Nucleus accumbens (tissue), 56 donors: Measurements from ENCODE around the gene MICAL1.
"Not testable (repeated sequence)": the region's sequence is repeated elsewhere in the genome, so short reads cannot be mapped to it uniquely, and the experiment has no call there.

Experiments used
- DNase-seq, 56 donors: peaks; one replicate each; lab custom pipeline; 2025; lab: John Stamatoyannopoulos, UW

The MICAL1 gene

DNA sequence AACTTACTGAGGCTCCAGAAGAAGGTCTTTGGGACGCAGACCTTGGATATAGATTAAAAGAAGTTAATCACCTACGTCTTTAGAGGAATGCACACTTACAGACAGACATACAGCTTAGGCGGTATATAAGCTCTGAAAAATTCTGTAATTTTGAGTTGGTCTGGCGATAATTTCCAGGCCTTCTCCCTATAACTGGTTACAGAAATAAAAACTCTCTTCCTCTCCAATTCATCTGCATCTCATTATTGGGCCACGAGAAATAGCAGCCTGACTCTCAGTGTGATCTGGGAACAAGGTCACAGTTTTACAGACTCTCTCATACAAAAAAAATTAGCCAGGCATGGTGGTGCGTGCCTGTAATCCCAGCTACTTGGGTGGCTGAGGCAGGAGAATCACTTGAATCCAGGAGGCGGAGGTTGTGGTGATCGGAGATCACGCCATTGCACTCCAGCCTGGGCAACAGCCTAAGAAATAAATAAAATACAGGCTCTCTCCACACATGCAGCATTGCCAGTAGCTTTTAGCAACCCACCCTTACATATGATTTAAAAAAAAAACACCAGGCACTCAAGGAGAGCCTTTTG is 22.7 kb upstream of the MICAL1 start:
- no peak for DNase-seq

DNA sequence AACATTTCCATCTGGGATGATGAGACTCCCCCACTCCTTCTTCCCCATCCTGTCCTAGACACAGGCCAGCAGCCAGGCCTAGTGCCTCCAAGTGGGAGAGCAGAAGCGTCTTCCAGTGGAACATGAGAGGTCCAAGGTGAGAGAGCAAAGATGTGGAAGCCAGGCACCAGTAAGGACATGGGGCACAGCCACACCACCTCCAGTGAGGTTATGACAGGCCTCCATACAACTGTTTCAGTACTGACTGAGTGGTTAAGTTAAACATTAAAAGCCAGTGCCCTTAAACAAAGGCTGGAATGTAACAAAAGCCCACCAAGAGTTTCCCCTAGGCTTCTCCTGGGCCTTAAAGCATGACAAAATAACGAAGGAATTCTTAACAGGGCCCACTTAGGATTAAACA is 22.2 kb upstream of the MICAL1 start:
- DNase-seq: no peak

DNA sequence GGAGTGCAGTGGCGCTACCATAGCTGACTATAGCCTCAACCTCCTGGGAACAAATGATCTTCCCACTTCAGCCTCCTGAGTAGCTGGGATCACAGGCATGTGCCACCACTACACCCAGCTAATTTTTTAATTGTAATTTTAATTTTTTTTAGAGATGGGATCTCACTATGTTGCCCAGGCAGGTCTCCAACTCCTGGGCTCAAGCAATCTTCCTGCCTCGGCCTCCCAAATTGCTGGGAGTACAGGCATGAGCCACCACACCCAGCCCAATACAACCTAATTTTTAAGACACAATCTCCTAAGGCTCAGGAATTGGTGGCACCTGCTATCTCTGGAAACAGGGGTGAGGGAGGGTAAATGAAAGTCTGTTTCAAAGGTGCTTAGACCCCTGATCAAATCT is 21.6 kb upstream of the MICAL1 start:
- DNase-seq: no peak

DNA sequence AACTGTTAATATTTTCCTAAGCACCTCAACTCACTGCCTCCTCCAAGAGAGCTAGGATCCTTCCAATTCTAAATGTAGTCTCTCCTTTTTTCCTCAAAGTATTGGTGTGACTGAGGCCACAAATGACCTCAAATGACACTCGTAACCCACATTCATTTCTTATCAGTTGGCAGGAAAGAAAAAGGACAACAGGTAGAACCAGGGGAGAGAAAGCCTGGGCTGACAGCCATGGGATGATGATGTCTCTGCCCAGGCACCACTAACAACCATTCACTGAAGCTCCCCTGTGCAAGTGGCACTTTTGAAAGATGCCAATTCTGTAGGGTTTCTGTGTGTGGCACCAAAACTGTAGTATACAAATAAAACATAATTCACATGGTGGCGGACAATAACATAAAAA is 20.1 kb upstream of the MICAL1 start:
- DNase-seq: no peak

DNA sequence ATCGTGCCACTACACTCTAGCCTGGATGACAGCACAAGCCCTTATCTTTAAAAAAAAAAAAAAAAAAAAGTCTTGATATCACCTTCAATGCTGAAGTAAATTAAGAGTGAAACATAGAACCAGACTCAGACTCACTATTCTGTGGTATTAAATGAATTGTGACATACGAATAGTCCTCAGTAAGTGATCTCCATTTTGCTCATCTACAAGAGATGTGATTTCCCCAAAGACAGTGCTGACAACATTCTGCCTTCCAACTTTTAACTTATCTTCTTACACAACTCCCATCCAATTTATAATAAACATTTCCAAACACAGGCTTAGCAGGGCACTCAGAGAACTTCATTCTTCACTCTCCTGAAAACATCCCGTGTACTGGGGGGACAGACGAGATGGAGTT is 19.4 kb upstream of the MICAL1 start:
- DNase-seq: no peak

DNA sequence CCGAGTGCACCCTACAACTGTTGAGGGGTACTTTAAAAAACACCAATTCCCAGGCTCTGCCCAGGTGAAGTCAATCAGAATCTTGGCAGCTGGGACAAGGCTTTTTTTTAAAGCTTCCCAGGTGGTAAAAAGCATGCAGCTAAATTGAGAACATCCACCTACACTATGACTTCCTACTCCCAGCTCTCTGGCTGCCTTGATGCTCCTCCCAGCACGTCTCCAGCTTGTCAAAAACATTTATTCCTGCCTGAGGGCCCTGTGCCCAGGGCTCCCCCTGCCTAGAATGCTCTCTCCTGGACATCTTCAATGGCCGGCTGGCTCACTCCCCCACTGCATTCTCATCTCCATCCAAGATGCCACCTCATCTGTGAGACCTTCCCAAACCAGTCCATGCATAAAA is 17.5 kb upstream of the MICAL1 start:
- peak in 20 of 56 donors; percentile 12 to 65 (median 44) for DNase-seq

DNA sequence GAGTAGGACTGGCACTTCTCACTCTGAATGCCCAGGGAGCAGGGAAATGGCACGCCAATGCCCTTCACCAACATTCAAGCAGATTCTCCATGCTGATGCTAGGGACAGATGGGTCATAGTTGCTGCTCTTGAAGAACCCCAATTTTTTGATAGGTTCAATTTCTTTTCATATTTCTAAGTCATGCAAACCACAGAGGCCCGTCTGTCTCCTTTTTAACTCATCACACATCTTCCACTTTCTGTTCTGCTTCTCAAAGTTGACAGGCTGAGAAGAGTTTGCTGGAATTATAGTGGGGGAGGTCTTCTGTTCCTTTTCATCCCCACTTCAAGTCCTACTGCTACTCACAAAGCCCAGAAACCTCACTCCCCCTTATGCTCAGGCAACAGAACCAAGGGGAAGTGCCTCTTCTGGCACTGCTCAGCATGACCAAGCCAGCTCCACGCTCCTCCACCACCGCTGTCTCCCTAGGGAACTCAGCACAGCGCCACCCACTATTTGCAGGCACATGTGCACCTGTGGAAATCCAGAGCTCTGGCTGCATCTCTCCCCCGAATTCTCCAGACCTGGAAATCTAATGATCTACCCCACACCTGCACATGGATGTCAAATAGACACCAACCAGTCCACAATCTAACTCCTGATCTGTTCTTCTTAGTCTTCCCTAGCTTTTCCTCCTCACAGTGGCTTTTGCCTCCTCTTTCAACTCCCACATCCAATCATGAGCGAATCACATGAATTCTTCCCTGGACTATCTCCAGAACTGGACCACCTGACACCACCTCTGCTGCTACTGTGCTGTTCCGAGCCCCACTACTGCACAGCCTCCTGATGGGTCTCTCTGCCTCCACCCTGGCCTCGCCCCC is 16.8 kb upstream of the MICAL1 start:
- peak in 18 of 56 donors; percentile 13 to 72 (median 42) for DNase-seq

DNA sequence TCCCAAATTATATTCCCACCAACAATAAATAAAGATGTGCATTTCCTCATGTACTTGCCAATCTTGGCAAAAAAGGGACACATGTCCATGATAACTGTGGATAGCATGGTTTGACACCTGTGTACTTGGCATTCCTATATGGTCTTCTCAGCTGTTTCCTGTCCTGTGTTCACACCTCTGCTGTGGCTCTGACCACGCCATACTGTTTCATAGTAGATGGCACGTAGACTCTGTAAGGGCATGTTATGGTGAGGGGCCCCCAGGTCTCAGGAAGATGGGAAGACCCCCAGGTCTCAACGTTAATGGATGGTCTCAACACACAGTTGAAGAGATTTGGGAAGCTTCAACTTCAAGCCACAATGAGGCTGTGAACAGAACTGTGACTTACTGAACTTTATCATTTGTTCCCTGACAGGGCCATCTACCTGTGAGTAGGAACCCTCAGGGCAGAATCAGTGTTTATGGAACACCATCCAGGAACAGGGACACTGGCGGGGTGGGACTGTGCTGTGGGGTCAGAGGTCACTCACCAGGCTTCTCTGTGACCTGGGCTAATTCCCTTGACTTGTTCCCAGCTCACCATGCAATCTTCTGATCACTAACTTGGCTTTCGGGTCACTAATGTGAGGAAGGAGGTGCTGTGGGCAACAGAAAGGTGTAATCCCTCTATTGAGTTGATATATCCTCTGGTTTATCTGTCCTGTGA is 15.7 kb upstream of the MICAL1 start:
- no peak for DNase-seq

DNA sequence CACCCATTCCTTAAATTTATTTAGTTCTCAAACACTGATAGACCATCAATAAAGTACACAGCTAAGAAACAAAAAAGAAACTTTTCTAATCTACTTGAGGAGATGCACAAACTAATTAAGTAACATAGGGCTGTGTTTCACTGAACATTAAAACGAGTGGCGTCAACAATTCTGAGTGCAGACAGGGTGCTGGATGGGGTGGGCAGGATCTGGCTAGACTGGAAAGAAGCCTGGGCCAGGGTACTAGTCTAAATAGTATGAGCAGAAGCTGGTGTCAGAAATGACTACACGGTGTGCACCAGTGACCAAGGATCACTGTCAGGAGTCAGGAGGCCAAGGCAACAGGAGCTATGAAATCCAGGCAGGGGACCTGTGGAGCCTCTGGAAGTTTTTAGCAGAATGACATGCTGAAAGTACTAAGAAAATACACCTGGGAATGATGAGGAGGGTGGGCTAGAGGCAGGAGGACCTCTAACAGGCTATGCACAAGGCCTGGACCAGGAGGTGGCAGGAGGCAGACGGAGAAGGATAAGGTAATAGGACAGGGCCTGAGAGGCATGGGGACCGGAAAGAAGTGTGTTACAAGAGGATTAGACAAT is 14.1 kb upstream of the MICAL1 start:
- no peak for DNase-seq

DNA sequence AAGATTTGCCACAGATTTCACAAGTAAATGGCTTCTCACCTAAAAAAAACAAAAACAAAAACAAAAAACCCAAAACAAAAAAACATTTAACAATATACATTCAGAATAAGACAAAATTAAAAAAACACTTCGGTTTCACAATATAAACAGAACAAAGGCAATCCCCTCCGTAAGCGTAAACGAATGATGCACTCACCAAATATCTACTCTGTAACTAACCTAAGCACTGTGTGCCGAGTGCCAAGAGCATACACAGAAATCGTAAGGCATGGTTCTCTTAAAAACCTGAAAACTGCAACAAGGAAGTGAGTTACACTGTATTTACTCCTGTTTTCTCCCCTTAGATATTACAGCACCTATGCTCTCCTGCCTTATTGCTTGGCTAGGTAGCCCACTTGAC is 12.1 kb upstream of the MICAL1 start:
- DNase-seq: no peak

DNA sequence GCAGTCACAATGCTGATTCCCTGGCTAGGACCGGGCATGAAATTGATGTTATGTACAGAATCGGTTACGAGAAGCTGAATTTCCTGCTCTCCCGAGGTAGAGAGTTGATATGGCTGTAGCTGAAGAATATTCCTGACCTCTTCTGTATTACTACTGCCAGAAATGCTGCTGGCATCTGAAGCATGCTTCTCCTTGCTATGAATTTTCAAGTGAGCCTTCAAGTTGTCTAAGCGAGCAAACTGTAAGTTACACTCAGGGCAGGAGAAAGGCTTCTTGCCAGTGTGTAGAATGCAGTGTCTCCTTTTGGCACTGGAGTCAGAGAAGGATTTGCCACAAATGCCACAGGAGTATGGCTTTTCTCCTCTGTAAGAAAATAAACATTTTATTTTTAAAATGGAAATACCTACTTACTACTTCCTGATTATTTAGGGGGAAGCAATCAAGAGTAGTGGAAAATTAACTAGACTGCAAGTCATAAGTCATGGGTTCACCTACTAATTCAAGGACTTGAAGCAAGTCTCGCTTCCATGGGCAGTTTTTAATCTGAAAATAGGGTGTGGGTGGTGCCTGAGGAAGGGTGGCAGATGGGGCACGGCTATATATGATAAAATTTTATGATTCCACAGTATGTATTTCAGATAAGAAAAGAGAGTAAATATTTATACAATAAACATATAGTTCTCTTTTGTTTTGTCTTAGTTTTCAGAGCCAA is 10.8 kb upstream of the MICAL1 start:
- no peak for DNase-seq

DNA sequence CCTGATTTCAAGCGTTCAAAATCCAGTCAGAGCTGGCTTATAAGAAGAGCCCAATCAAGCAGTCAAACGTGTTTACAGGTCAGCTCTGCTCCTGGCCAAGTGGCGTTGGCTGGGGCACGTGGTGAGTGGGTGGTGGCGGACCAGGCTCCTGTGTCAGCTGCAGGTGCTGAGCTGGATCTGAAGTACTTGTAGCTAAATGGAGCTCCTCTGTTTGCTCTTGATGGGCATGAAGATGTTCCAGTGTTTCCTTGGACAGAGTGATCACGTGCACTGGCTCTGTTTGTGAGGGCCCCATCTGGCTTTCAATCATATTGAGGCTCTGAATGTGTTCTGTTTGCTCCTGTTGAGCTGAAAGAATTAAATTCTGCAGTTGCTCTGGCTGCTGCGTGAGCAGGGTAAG is 10.2 kb upstream of the MICAL1 start:
- DNase-seq: peak in 41 of 56 donors; percentile 15 to 80 (median 47)

DNA sequence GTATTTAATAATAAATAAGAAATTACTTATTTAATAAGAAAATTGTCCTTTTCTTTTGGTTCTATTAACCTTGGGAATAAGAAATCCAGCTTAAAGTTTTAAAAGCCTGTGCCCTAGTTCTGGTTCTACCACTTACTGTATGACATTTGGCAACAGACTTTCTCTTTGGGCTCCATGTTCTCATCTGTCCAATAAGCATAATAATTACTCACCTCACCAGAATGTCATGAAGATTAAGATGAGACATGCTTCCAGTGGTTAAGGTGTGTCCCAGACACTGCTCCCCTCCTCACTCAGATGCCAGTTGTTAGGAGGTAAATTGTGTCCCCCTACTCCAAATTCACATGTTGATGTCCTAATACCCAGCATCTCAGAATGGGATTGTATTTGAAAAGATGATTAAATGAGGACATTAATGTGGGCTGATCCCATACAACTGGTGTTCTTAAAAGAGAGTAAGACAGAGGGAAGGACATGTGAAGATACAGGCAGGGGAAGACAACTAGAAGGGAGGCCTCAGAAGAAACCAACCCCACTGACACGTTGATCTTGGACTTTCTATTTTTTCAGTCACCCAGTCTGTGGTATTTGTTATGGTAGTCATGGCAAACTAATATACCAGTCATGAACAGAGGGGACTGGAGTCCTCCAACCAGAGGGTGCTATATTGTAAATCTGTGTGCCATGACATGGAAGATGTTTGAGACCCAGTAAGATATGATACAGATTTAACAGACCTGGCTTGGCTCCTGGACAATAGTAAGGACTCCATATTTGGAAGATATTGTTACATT is 6.4 kb upstream of the MICAL1 start:
- no peak for DNase-seq

DNA sequence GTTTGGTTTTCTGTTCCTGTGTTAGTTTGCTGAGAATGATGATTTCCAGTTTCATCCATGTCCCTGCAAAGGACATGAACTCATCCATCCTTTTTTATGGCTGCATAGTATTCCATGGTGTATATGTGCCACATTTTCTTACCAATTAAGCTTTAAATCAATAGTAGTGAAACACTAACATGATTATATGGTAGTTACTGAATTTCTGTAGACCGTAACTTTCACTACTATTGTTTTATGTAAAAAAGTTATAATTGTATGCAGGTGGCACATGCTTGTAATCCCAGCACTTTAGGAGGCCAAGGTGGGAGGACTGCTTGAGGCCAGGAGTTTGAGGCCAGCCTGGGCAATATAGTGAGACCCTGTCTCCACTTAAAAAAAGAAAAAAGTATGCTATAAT is 5.6 kb upstream of the MICAL1 start:
- DNase-seq: not testable (repeated sequence)

DNA sequence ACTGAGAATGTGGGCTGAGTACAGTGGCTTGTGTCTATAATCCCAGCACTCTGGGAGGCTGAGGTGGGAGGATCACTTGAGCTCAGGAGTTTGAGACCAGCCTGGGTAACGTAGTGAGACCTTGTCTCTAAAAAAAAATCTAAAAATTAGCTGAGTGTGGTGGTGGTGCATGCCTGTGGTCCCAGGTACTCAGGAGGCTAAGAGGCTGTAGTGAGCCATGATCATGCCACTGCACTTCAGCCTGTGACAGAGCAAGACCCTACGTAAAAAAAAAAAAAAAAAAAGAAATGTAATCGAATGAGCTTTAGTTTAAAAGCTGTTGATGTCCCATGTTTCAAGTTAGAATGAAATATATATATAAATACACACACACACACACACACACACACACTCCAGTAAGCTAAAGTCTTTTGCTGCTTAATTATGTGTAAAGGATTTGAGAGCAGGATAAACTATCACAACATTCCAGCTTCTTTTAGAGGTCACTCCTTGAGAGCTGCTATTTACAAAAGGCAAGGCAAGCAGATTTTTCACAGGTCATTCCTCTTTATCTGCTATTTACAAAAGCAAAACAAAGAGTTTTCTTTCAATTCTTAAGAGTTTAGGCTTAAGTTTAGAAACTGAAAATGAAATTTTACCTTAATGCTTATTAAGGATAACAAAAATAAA is 4.7 kb upstream of the MICAL1 start:
- DNase-seq: no peak

DNA sequence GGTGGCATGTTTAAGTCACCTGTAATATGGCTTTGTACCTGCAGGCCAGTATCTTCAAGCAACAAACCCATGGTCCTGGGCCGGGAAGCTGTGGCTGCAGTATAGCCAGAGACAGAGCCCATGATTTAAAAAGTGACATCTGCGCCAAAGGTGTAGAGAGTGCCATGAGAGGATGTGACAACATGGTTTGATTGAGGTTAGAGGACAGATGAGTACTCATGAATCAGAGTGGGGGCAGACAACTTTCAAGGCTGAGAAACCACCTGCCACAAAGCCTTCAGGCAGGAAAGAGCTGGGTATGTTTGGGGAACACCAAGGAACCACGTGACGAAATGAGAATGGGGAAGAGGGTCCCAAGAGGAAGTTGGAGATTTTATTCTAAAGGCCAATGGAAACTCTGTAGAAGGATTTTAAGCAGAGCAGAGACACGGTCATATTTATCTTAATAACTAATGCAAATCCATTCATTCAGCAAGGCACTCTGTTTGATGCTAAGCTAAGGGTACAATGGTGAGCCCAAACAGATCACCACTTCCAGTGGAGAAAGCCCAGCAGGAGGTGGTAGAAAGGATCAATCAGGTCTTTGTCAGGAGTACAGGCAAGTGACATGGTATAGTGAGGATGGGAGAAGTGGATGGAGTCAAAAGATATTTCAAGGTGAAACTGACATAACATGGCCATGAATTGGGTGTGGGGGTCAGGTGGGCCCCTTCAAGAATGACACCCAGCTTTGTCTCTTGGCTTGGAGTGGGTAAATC is 3.4 kb upstream of the MICAL1 start:
- peak in 2 of 56 donors; percentile 9 to 12 for DNase-seq

DNA sequence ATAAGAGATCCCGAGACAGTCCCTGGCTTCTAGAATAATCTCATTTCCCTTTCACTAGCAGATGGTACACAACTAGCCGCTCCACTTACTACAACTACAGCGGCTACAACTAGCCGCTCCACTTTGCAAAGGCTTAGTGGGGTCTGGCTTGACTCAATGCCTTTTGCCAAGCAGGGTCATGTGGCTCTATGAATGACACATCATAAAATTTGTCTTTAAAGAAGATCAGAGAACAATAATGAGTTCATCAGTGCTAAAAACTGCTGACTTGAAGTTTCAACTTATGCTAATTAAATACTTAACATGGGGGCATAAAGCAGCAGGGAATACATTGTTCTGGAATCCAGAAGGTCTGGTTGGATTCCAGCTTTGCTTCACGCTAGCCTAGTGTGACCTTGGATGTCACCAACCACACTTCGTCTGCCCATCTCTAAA is 2.0 kb upstream of the MICAL1 start:
- DNase-seq: peak in 1 of 56 donors; percentile 20
